Muscle of arm (tissue), 12 donors: ENCODE data around the gene GNB1L. TPM values are rescaled to one million over a fixed set of nuclear protein-coding genes. Genes with fewer than 3 reads are reported as not detected.

ENCODE experiments used
- DNase-seq: peaks from one replicate; pipeline ENCODE4 v3.0.0-alpha.2; 2013
- polyA plus RNA-seq, 12 donors: library from polyadenylated mRNA; unstranded; fragments of 120-200 nt; gene quantifications; one replicate each; pipeline ENCODE4 v1.2.1, GENCODE V29; 2013; ENCODE audit not compliant: insufficient read length in 12 of 12

Gene GNB1L
- polyA plus RNA-seq, 12 donors = 1.8 to 5.0 (median 3.3) TPM; not detected in 2

DNA sequence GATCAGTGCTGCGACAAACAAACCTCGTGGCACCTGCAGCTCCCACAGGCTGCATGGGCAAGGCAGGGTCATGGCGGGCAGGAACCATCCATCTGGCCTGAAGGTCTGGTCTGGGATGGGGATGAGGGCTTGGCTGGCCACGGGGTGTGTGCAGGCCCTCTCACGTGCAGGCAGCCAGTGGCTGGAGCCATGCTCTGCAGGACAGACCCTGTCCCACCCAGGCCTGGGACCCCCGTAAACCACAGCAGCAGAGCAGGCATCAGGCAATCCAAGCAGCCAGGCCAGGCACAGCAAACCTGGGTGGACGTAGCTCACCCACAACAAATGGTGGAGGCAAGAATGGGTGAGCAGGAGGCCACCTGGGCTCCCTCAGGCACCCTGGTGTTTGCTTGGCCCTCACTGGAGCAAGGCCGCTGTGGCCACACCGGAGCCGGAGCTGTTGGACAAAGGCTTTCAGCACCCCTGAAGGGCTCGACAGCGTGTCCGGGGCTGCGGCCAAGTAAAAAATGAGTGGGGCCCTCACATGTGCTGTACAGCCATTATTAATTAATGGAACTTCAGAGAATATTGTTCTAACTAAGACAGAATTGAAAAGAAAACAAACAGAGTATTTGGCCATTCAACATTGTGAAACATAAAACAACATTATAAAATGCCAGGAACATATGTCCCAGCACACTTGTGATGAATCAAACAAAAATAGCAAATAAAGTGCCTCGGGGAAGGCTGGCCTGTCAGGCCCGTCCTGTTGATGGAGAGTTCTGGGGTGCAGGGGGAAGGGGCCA, 24.0 kb upstream of the GNB1L start:
- DNase-seq = no peak

DNA sequence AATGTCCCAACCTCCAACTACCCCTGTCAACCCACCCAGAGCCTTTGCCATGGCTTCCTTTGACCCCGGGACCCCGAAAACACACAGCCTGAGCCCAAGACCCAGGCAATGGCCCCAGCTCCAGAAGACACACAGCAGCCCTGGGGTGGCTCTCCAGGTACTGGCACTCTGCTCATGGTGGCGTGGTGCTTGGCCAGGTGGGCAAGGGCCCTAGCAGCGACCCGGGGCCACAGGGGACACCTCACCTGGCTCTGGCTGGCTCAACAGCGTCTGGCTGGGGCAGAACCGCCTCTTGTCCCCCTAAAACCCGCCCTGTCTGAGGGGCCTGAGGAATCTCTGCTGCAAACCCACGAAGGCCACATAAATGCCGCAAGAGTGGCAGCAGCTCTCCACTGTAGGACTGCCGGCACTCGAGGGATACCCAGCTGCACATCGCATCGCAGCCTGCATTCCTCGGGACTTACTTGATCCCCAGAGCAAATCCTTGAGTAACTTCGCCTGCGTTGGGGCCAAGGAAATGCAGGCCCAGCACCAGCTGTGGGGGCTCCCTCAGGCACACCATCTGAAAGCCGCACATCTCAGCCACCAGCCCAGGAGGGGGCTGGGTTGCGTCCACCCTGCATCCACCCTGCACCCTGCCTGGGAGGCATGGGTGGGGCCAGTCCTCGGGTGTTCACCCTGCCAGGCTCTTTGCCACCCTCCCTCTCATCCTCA, 23.1 kb upstream of the GNB1L start:
- DNase-seq = no peak

DNA sequence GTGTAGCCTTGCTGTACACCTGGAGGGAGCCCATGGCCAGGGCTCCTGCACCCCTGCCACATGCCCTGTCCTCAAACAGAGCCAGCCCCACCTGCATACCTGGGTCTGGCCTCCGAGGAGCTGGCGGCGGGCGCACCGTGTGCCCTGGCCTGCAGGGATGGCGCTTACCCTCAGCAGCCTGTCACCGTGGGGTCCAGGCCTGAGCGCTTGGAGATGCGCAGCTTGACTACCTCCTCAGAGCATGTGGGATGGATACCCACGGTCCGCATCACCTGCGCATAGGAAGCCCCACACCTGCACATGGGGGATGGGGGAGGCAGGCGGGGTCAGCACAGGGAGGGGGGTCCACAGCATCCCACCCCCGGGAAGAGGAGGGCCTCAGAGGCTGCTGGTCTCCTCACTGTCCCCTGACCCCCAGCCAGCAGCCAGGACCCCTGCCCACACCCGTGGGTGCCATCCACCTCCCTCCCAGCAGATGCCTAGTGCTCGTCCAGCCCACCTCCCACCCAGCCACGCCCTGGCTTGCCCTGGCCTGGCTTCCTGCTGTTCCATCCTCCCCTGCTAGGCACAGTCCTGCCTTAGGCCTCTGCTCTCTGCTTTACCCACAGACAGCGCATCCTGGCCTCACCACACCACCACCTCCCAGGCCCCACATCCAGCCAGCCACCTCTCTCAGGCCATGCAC, 22.4 kb upstream of the GNB1L start:
- DNase-seq = no peak

DNA sequence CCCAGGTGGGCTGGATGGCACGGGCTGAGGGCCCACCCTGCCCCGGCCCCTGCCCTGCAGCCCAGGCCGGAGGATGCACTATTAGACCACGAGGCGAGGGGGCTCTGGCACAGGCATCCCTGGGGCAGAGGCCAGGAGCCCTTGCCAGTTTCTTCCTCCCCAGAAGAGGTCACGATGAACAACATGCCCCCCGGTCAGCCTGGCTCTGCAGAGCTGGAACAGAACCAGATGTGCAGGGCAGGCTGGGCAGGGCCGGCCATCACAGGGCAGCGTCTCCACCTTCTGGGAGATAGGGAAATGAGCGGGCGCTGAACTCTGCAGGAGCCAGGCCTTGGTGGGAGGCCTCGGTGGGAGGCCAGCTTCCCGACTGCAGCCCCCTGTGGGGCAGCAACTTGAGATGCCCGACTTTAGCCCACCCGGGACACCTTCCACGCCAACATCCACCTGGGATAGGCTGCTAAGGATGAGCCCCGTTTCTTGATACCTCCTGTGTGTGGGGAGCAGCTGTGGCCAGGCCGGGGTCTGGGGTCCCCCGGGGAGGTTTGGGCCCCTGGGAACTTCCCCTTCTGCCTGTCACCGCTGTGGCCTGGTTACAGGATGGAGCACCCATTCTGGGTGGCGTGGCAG, 21.8 kb upstream of the GNB1L start:
- no peak for DNase-seq

DNA sequence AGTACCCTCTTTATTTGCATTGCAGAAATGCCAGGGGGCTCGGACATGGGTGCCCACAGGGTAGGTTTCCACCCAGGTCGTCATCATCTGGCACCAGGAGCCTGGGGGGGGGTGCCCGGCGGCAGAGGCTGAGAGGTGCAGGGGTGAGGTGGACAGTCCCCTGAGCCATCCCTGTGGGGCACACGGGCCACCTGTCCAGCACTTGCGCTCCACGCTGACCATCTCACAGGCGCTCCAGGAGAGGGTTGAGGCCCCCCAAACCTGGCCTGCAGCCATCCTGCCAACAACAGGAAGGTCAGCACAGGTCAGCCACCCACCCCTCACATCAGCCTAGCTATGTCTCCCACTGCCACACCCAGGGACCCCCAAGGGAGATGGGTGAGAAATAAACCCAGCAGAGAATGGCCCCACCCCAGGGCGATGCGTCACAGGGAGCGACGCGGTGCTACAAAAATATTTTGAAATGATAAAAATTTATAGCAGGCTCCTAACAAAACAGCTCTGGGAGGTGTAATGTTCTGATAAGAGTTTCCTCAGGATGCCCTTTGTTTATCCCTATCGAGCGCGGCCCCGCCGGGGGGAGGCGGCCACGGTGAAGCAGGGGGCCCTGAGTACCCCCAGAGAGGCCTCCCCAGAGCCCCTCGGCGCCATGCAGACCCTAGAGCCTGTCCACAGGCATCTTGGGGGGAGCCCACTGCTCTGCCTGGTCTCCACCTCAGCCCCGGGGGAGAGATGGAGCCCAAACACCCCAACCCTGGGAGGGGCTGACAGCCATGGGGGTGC, 21.0 kb upstream of the GNB1L start:
- no peak for DNase-seq

DNA sequence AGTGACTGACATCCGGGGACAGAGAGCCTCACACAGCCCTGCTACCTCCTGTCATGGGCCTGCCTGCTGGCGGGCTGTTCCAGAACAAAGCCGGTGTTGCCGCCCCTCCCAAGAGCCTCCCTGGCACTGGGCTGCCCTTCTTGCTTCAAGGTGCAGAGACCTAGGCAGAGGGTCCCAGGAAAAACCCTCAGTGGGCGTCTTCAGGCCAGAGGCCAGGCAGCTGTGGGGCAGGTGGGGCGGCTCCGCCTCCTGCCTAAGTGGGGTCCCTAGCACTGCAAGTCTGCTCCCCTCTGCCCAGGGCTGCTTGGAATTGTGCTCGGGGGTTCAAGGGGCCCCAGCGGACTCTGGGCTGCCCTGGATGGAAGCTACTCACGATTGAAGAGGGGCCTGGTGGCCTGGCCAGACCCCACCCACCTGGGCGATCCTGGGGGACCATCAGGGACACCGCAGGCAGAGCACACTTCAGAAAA, 20.4 kb upstream of the GNB1L start:
- DNase-seq = no peak

DNA sequence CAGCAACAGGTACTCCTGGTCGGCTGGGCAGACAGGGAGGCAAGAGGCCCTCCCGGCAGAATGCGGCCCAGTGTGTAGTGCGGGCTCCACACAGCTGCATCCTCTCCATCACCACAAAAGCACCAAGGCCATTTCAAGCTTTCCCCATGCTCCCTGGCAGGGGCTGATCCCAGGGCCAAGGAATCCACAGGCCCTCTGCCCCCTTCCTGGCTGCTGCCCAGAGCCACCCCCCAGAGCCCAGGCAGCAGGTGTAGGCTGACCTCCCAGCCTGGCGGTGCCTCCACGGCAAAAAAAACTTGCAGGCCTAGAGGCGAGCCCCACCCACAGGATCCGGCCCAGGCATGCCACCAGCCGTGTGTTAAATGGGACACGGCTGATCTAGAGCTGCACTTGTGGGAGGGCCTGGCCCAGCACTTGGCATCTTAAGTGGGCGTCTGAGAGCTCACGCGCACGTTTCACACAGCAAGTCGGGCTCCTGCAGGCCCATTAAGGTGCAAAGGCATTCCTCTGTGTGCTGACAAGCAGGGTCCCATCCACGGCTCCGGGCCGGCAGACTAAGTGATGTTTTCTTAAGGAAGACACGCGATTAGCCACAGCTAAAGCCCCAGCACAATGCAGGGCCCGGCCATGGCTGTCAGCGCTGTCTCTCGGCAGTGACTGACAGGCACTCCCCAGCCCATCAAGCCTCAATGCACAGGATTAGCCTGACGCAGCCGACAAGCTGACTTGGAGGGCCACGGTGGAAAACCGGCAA, 19.8 kb upstream of the GNB1L start:
- DNase-seq = no peak

DNA sequence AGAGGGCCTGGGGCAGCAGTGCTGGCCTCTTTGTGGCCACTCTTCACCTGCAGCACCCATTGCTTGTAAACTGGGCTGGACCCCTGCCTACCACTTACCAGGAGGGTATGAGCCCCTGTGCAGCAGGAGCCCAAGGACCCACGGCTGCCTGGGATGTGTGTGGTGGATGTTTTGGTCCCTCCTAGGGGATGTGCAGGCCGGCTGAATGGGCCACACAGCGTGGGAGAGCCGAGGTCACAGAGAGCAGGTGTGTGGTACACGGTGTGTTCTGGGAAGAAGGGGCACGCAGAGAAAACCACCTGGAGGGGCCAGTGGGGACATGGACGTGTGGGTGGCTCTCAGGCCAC, 19.3 kb upstream of the GNB1L start:
- DNase-seq = no peak

DNA sequence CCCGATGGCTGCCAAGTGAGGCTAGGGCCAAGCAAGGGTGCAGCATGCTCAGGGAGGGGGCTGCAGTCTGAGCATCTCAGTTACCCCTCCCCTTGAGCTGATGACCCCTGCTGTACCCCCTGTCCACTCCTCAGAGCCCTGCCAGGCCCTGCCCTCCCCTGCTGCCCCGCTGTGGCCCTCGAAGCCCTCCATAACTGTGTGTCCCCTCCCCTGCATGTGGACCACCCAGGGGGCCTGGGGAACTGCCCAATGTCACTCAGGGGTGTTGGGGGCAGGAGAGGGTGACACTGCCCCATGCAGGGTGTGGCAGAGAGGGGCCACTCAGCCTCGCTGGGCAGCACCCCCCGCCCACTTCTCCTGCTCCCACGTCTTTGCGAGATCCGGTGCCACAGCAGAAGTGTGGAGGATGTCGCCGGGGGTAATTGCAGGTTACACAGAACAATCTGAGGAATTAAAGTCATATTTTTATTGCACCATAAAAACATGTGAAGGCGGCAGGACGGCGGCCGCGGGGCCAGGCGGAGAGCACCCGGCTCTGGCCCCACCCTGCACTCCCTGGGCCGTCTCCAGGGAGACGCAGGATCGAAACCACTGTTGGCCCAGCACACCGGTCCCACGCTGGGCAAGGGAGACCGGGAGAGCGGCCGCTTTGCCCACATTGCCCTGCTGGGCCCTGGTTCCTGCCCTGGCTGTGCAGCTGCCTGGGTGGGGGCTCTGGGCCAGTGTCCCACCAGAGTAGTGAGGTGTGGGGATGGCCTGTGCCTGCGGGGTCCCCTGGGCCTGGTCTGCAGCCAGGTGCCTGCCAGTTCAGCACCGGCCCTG, 18.7 kb upstream of the GNB1L start:
- DNase-seq = no peak

DNA sequence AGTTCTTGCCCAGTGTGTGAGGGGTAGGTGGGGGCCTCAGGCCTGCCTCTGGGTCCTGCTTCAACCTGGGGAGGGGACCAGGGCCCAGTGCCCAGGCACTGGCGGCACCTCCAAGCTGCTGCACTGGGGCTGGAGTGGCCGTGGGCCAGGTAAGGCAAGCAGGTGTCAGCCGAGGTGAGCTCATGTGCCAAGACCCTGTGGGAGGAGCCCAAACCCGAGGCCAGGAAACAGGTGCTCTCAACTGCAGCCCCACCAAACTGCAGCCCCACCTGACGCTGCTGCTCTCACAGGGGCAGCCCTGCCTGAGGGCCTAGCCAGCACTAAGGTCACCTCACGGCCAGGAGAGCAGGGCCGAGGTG, 18.1 kb upstream of the GNB1L start:
- no peak for DNase-seq

DNA sequence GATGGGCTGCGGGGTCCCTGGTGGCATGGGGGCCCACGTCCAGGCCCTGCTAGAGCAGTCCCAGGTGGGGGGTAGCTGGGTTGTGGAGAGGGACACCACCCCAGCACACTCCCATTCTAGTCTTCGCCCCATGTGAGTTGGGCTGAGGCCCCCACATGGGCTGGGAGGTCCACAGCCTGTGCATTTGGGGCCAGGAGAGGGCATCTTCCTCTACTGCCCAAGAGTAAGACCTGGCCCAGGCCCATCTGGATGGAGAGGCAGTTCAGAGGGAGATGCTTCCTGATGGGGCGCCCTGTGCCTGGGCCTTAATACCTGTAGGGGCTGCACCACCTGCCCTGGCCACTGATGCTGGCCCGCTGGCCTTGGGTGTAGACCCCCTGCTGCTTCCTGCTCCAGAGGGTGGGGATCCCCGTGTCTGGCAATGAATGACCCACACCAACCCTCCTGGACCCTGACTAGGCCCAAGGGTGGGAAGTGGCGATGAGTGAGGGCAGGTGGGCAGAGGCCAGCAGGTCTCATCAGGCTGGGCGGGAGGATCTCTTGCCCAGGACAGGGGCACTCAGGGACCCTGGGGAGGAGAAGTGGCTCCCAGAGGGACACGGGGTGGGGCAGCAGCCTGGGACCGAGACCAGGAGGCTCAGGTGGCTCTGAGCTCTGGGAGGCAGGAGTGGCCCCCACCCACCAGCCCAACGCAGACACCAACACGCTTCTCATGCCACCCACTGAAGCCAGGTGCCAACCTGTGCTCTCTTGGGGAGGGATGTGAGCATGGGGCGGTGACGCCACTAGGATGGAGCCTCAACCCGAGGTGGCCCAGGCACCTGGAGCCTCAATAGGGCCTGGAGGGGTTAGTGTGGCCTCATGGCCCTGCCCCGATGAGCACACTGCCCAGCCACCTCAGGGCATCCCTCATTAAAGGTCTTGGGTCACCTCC, 17.4 kb upstream of the GNB1L start:
- no peak for DNase-seq

DNA sequence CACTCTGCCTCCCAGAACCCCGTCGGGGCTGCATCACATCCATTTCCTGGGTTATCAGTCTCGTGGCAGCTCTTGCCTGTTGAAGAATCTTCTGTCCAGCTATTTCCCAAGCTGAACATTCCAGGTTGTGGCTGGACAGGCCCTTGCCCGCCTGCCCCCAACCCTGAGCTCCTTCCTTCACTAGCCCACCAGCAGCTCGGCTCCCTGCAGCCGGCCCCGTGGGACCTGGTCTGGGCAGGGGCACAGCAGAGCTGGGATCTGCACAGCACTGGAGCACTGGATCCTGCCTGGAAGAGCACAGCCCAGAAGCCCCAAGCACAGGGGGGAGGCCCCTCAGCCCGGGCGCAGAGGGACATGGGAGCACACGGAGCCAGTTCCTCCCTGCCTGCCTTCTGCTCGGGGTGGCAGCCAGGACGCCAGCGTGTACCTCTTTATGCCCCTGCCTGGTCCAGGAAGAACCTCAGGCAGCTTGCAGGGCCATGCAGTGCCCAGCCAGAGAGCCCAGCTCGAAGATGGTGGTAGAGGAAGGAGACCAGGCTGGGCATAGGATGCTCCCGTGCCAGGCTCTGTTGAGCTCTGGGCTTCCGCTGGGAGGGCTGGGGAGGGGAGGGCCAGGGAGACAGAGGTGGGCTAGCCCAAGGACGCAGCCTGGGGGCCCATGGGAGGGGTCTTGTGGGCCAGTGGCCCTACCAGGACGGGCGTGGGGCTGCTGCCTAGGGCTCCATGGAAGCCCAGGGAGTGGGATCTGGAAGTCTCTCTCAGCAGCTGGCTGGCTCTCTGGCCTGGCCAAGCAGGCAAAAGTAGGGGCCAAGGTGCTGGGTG, 16.6 kb upstream of the GNB1L start:
- no peak for DNase-seq

DNA sequence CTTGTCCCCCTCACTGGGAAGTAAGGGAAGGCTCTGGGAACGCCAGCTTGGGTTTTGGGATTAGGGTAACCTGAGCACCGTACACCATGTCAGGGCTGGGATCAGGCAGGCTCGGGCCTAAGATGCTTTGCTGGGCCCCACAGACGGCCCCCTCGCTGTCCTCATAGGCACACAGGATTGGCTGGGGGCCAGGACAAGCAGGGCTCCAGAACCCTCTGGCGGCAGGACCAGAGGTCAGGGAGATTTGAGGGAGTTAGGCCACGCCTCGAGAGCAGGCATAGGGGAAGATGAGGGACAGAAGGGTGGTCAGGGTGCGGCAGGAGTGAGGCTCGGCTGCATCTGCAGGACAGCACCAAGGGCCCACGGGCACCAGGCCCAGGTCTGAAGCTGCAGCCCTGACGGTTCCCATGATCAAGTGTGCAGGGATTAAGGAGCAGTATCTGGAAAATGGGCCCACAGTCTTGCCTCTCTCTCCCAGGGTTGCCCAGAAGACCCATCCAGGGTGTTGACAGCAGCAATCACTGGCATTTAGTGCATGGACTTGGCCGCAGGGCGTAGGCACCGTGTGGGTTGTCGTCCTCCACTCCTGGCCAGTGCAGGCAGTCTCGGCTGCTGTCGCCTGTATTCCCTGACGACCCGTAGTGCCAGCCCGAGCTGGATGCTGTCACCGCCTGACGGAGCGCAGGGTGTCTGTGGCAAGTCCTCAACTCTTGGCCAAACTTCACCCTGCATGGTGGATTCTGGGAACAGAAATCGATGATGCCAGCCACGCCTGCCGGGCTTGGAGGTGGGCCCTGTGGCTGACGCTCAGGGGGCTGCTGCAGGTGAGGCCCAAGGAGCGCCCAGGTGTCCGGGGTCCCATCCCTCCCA, 15.7 kb upstream of the GNB1L start:
- no peak for DNase-seq

DNA sequence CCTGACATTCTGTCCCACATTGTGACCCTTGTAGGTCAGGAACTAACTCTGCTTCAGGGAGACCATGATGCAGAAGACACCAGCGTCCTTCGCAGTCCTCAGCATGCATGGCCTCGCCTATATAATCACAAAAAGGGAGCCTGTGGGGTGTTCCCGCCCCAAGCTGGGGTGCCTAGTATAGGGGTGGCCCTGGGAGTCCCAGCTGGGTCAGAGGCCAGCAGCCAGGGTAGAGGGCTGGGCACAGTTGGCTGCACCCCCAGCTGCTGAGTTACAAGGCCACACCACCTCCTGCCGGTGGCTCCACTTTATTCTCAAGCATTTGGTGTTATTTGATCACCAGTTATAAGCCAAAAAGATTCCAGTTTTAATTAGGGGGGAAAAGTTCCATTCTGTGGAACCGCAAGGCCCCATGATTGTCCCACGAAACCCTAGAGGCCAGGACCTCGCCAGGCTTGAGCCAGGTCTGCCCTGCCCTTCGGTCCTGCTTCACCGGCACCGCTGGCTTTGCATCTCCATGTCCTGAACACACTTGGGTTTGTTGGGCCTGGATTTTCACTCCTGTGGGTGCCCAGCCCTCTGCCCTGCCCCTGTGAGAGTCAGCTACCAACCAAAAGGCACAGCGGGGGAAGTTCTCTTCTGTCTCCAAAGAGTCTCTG, 15.0 kb upstream of the GNB1L start:
- DNase-seq = no peak

DNA sequence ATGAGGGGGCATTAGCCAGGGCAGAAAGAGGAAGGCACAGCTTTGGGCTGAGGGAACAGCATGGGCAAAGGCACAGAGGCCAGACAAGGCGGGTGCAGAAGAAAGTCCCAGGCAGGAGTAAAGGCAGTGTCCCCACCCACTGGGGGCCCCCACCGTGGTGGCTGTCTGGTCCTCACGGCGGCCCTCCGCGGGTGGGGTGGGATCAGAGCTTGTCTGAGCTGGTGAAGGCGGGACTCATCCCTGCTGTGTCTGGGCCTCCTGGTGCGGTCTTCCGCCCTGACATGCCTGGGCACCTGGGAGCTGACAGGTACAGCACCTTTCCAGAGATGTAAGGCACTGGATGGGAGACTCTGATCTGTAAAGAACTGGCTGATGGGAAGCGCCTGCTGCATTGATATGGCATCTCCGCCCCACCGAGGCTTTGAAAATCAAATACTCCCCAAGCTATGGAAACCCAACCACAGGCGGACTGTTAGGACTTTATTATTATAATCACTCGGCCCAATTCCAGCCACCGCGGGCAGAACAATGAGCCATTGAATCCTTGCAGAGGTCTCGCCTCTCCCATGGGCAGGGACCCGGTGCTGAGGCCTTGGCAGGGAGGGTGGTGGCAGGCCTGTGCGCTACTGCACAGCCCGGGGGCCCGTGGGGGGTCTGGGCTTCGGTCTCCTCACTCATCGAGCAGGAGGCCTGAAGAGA, 14.2 kb upstream of the GNB1L start:
- no peak for DNase-seq

DNA sequence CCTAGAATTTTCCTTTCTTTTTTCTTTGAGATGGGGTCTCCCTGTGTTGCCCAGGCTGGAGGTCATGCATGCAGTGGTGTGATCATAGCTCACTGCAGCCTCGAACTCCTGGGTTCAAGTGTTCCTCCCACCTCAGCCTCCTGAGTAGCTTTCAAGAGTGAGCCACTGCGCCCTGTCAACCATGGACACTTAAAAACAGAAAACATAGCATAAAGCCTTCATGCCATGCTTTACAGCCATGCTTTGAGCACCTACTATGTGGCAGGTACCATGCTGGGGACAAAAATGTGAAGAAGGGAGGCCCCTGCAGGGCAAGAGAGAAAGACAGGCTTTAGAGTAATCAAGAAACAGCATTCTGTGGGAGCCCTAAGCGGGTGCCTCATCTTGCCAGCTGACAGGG, 13.7 kb upstream of the GNB1L start:
- DNase-seq = no peak
